ENCODE measurements around the gene DLST.

DLST gene

DNA sequence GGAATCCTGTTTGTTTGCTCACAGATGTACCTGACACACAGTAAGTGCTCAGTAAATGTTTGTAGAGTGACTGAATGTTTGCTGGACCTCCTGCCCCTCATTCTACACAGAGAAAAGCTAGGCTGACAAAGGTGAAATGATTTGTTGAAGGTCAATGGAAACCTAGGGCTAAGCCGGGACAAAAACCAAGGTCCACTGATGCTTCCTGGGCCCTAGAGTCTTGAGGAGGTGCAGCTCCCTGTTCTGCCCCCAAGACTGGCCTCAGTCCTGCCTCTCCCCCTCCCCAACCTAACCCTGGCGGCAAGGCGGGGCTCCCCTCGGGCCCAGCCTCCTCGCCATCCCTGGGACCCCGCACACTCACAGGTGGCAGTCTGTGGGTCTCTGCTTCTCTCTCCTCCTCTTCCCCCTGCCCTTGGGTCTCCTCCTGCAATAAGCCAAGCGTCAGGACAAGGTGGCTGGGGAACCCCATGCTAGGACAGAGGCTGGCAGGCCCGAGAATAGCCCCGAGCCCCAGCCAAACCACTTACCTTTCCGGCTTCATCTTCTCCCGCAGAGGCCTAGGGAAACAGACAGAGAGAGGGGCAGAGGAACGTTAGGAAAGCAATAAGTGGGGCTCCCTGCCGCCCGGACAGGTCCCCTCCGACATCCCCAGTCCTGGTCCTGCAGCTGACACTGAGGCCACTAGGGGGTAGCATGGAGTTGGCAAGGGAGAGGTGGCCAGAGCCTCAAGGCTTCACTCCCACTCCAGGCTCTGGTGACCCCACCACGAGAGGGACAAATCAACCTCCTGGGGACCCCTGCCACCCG, 64.3 kb downstream of the DLST start (continued):
- TF ChIP-seq, protein P1, sequence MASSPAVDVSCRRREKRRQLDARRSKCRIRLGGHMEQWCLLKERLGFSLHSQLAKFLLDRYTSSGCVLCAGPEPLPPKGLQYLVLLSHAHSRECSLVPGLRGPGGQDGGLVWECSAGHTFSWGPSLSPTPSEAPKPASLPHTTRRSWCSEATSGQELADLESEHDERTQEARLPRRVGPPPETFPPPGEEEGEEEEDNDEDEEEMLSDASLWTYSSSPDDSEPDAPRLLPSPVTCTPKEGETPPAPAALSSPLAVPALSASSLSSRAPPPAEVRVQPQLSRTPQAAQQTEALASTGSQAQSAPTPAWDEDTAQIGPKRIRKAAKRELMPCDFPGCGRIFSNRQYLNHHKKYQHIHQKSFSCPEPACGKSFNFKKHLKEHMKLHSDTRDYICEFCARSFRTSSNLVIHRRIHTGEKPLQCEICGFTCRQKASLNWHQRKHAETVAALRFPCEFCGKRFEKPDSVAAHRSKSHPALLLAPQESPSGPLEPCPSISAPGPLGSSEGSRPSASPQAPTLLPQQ (tag by site-specific recombination; IDR thresholded peaks at IDR 0.05): 0 out of 2 replicates have a peak, but pooled peaks have one; percentile 16
- TF ChIP-seq REPIN1 (tag by site-specific recombination; IDR thresholded peaks at IDR 0.05; ENCODE audit: low read depth) (no peak), ZNF544 (tag by site-specific recombination; IDR thresholded peaks at IDR 0.05) (no peak), OVOL3 (tag by site-specific recombination; IDR thresholded peaks at IDR 0.05) (no peak), ZNF501 (tag by site-specific recombination; IDR thresholded peaks at IDR 0.05) (0 out of 2 replicates have a peak, but pooled peaks have one; percentile 27), PRDM1 (tag by site-specific recombination; IDR thresholded peaks at IDR 0.05) (no peak), ZNF843 (tag by site-specific recombination; IDR thresholded peaks at IDR 0.05) (no peak), ZFHX2 (tag by site-specific recombination; conservative IDR thresholded peaks at IDR 0.05) (peak; percentile 31; the same call in 1 of the 2 replicates), ZSCAN16 (tag by site-specific recombination; IDR thresholded peaks at IDR 0.05) (peak; percentile 73), ZNF24 (tag by site-specific recombination; IDR thresholded peaks at IDR 0.05) (no peak), ZNF548 (tag by site-specific recombination; IDR thresholded peaks at IDR 0.05) (no peak), ZNF23 (tag by site-specific recombination; IDR thresholded peaks at IDR 0.05; ENCODE audit: borderline replicate concordance) (no peak), ZNF654 (tag by site-specific recombination; IDR thresholded peaks at IDR 0.05; ENCODE audit: low read depth) (peak; percentile 67), ZNF274 (IDR thresholded peaks at IDR 0.05; ENCODE audit: low read length) (no peak), ZNF274 (tag by site-specific recombination; IDR thresholded peaks at IDR 0.05; ENCODE audit: borderline replicate concordance) (no peak), ZNF335 (tag by site-specific recombination; conservative IDR thresholded peaks at IDR 0.05) (peak; percentile 12; the same call in 1 of the 2 replicates), KLF16 (tag by site-specific recombination; IDR thresholded peaks at IDR 0.05) (no peak), ZNF175 (tag by site-specific recombination; IDR thresholded peaks at IDR 0.05) (no peak), ZNF132 (tag by site-specific recombination; IDR thresholded peaks at IDR 0.05; ENCODE audit: borderline replicate concordance) (no peak), ZFP3 (tag by site-specific recombination; IDR thresholded peaks at IDR 0.05; ENCODE audit: low read depth) (no peak), ZNF366 (tag by site-specific recombination; conservative IDR thresholded peaks at IDR 0.05) (no peak), GLI2 (tag by site-specific recombination; IDR thresholded peaks at IDR 0.05; ENCODE audit: borderline replicate concordance, low read depth) (no peak), WT1 (tag by site-specific recombination; IDR thresholded peaks at IDR 0.05) (no peak), SCRT1 (tag by site-specific recombination; IDR thresholded peaks at IDR 0.05; ENCODE audit: borderline replicate concordance) (no peak)
- TF ChIP-seq, protein P2, sequence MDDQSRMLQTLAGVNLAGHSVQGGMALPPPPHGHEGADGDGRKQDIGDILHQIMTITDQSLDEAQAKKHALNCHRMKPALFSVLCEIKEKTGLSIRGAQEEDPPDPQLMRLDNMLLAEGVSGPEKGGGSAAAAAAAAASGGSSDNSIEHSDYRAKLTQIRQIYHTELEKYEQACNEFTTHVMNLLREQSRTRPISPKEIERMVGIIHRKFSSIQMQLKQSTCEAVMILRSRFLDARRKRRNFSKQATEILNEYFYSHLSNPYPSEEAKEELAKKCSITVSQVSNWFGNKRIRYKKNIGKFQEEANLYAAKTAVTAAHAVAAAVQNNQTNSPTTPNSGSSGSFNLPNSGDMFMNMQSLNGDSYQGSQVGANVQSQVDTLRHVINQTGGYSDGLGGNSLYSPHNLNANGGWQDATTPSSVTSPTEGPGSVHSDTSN (CRISPR knock-in tag; IDR thresholded peaks at IDR 0.05): no peak
- TF ChIP-seq, protein P3, sequence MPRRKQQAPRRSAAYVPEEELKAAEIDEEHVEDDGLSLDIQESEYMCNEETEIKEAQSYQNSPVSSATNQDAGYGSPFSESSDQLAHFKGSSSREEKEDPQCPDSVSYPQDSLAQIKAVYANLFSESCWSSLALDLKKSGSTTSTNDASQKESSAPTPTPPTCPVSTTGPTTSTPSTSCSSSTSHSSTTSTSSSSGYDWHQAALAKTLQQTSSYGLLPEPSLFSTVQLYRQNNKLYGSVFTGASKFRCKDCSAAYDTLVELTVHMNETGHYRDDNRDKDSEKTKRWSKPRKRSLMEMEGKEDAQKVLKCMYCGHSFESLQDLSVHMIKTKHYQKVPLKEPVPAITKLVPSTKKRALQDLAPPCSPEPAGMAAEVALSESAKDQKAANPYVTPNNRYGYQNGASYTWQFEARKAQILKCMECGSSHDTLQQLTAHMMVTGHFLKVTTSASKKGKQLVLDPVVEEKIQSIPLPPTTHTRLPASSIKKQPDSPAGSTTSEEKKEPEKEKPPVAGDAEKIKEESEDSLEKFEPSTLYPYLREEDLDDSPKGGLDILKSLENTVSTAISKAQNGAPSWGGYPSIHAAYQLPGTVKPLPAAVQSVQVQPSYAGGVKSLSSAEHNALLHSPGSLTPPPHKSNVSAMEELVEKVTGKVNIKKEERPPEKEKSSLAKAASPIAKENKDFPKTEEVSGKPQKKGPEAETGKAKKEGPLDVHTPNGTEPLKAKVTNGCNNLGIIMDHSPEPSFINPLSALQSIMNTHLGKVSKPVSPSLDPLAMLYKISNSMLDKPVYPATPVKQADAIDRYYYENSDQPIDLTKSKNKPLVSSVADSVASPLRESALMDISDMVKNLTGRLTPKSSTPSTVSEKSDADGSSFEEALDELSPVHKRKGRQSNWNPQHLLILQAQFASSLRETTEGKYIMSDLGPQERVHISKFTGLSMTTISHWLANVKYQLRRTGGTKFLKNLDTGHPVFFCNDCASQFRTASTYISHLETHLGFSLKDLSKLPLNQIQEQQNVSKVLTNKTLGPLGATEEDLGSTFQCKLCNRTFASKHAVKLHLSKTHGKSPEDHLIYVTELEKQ (tag by site-specific recombination; IDR thresholded peaks at IDR 0.05; ENCODE audit: borderline replicate concordance): no peak
- TF ChIP-seq, protein P4, sequence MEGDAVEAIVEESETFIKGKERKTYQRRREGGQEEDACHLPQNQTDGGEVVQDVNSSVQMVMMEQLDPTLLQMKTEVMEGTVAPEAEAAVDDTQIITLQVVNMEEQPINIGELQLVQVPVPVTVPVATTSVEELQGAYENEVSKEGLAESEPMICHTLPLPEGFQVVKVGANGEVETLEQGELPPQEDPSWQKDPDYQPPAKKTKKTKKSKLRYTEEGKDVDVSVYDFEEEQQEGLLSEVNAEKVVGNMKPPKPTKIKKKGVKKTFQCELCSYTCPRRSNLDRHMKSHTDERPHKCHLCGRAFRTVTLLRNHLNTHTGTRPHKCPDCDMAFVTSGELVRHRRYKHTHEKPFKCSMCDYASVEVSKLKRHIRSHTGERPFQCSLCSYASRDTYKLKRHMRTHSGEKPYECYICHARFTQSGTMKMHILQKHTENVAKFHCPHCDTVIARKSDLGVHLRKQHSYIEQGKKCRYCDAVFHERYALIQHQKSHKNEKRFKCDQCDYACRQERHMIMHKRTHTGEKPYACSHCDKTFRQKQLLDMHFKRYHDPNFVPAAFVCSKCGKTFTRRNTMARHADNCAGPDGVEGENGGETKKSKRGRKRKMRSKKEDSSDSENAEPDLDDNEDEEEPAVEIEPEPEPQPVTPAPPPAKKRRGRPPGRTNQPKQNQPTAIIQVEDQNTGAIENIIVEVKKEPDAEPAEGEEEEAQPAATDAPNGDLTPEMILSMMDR (tag by site-specific recombination; IDR thresholded peaks at IDR 0.05): peak; percentile 72
- TF ChIP-seq, protein P5, sequence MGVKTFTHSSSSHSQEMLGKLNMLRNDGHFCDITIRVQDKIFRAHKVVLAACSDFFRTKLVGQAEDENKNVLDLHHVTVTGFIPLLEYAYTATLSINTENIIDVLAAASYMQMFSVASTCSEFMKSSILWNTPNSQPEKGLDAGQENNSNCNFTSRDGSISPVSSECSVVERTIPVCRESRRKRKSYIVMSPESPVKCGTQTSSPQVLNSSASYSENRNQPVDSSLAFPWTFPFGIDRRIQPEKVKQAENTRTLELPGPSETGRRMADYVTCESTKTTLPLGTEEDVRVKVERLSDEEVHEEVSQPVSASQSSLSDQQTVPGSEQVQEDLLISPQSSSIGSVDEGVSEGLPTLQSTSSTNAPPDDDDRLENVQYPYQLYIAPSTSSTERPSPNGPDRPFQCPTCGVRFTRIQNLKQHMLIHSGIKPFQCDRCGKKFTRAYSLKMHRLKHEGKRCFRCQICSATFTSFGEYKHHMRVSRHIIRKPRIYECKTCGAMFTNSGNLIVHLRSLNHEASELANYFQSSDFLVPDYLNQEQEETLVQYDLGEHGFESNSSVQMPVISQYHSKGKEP (tag by site-specific recombination; IDR thresholded peaks at IDR 0.05): no peak
- TF ChIP-seq, protein P6, sequence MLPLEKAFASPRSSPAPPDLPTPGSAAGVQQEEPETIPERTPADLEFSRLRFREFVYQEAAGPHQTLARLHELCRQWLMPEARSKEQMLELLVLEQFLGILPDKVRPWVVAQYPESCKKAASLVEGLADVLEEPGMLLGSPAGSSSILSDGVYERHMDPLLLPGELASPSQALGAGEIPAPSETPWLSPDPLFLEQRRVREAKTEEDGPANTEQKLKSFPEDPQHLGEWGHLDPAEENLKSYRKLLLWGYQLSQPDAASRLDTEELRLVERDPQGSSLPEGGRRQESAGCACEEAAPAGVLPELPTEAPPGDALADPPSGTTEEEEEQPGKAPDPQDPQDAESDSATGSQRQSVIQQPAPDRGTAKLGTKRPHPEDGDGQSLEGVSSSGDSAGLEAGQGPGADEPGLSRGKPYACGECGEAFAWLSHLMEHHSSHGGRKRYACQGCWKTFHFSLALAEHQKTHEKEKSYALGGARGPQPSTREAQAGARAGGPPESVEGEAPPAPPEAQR (tag by site-specific recombination; IDR thresholded peaks at IDR 0.05): no peak
